IMR-90 (cell line): Measurements from ENCODE around the gene SFSWAP. TPM values are rescaled to one million over a fixed set of nuclear protein-coding genes. Genes with fewer than 3 reads are reported as not detected.

Source experiments
- ATAC-seq: fragments of 200-7000 bp; cut with Tn5 transposase; 2 replicates; pipeline ENCODE4 v1.9.1; 2020; ENCODE audit warnings: low read depth, mild to moderate bottlenecking, moderate library complexity
- BruUV-seq: library from RNA; stranded (reverse); fragments of 400-500 nt; replicated peaks from 2 replicates; lab custom pipeline; 2021; lab: Mats Ljungman, UMichigan
- CTCF ChIA-PET: fragments of 300-600 bp; formaldehyde crosslinking; extraction: SDS; loops from one replicate; lab custom pipeline; 2021; ENCODE audit warnings: antibody characterized with exemption; lab: Yijun Ruan, JAX
- POLR2A ChIA-PET: fragments of 300-600 bp; sonication (Branson Sonifier 250); formaldehyde crosslinking; loops from one replicate; lab custom pipeline; 2022; ENCODE audit warnings: antibody characterized with exemption; ENCODE audit not compliant: unreplicated experiment; lab: Charles Lee
- DNase-seq: peaks from one replicate; pipeline ENCODE4 v3.0.0; 2013
- H2AFZ ChIP-seq: replicated peaks from 2 replicates; pipeline ENCODE3; 2013; ENCODE audit warnings: low read length, mild to moderate bottlenecking; ENCODE audit not compliant: poor library complexity
- H2AK5ac ChIP-seq: 2 replicates; pipeline ENCODE4 v1.6.1; 2013; ENCODE audit warnings: low read depth, low read length, inconsistent platforms
- H2AK9ac ChIP-seq: replicated peaks from 2 replicates; pipeline ENCODE3; 2013; ENCODE audit warnings: mild to moderate bottlenecking, low read depth, low read length, moderate library complexity; ENCODE audit not compliant: poor library complexity
- H2BK120ac ChIP-seq: 2 replicates; pipeline ENCODE4 v1.6.1; 2013; ENCODE audit warnings: low read depth, low read length, inconsistent platforms
- H2BK15ac ChIP-seq: 3 replicates; pipeline ENCODE4 v1.6.1; 2013; ENCODE audit warnings: low read depth, low read length, inconsistent platforms
- H2BK20ac ChIP-seq: 2 replicates; pipeline ENCODE4 v1.6.1; 2013; ENCODE audit warnings: low read depth, mild to moderate bottlenecking, inconsistent platforms, low read length, moderate library complexity
- H2BK5ac ChIP-seq: 2 replicates; pipeline ENCODE4 v1.6.1; 2013; ENCODE audit warnings: mild to moderate bottlenecking, low read depth, low read length, inconsistent platforms; ENCODE audit not compliant: poor library complexity, severe bottlenecking
- H3K14ac ChIP-seq: replicated peaks from 2 replicates; pipeline ENCODE4 v1.6.1; 2013; ENCODE audit warnings: low read depth, low read length, inconsistent platforms
- H3K18ac ChIP-seq: 2 replicates; pipeline ENCODE4 v1.6.1; 2013; ENCODE audit warnings: low read depth, low read length, control low read depth
- H3K23ac ChIP-seq: 2 replicates; pipeline ENCODE4 v1.6.1; 2013; ENCODE audit warnings: low read depth, low read length, inconsistent platforms
- H3K27ac ChIP-seq: 2 replicates; pipeline ENCODE4 v1.5.1; 2013; ENCODE audit warnings: mild to moderate bottlenecking, control low read depth, low read length; ENCODE audit not compliant: insufficient read depth
- H3K27me3 ChIP-seq: 2 replicates; pipeline ENCODE4 v1.6.1; 2013; ENCODE audit warnings: low read length; ENCODE audit not compliant: control insufficient read depth, insufficient read depth
- H3K36me3 ChIP-seq: 2 replicates; pipeline ENCODE4 v1.6.1; 2013; ENCODE audit warnings: low read length, mixed read lengths; ENCODE audit not compliant: control insufficient read depth, insufficient read depth
- H3K4ac ChIP-seq: 2 replicates; pipeline ENCODE4 v1.6.1; 2013; ENCODE audit warnings: low read depth, low read length, inconsistent platforms
- H3K4me1 ChIP-seq: 2 replicates; pipeline ENCODE4 v1.6.1; 2013; ENCODE audit warnings: low read length, mixed read lengths; ENCODE audit not compliant: control insufficient read depth, insufficient read depth
- H3K4me2 ChIP-seq: 2 replicates; pipeline ENCODE4 v1.6.1; 2013; ENCODE audit warnings: low read depth, mild to moderate bottlenecking, control low read depth, low read length, moderate library complexity
- H3K4me3 ChIP-seq: 2 replicates; pipeline ENCODE4 v1.5.1; 2013; ENCODE audit warnings: low read depth, mild to moderate bottlenecking, control low read depth, low read length, moderate library complexity; ENCODE audit not compliant: insufficient read depth
- H3K56ac ChIP-seq: 2 replicates; pipeline ENCODE4 v1.6.1; 2013; ENCODE audit warnings: low read length, inconsistent platforms; ENCODE audit not compliant: insufficient read depth; ENCODE audit errors: extremely low read depth
- H3K79me1 ChIP-seq, 2 experiments: 2 replicates each; pipeline ENCODE4 v1.6.1; 2013; ENCODE audit warnings: low read length in 2 of 2, inconsistent platforms in 1 of 2, low read depth in 1 of 2
- H3K9ac ChIP-seq: 2 replicates; pipeline ENCODE4 v1.6.1; 2013; ENCODE audit warnings: low read depth, low read length, control low read depth
- H3K9me1 ChIP-seq: 2 replicates; pipeline ENCODE4 v1.6.1; 2013; ENCODE audit warnings: low read length, inconsistent platforms; ENCODE audit not compliant: insufficient read depth
- H3K9me3 ChIP-seq: 2 replicates; pipeline ENCODE4 v1.6.1; 2013; ENCODE audit warnings: low read length; ENCODE audit not compliant: control insufficient read depth, insufficient read depth
- H4K20me1 ChIP-seq: 2 replicates; pipeline ENCODE4 v1.6.1; 2013; ENCODE audit warnings: low read length, inconsistent platforms; ENCODE audit not compliant: insufficient read depth
- H4K5ac ChIP-seq: 2 replicates; pipeline ENCODE4 v1.6.1; 2013; ENCODE audit warnings: mild to moderate bottlenecking, low read depth, low read length, control low read depth
- H4K8ac ChIP-seq, 2 experiments: 2 replicates each; pipeline ENCODE4 v1.6.1; 2013; ENCODE audit warnings: low read depth in 2 of 2, low read length in 2 of 2, control low read depth in 1 of 2, inconsistent platforms in 1 of 2
- H4K91ac ChIP-seq: 2 replicates; pipeline ENCODE4 v1.6.1; 2013; ENCODE audit warnings: low read depth, low read length, inconsistent platforms; ENCODE audit not compliant: insufficient read depth
- RCOR1 ChIP-seq: IDR thresholded peaks from 2 replicates; pipeline ENCODE4 v1.6.1; 2012; ENCODE audit warnings: mild to moderate bottlenecking, low read length, improper control_type of control experiment; ENCODE audit not compliant: insufficient replicate concordance
- WGBS, 2 experiments: methylation state at CpG; one replicate each; pipeline versions ENCODE4 v1.1.5 to v1.1.7; 2013; ENCODE audit warnings: missing lambda C conversion rate in 2 of 2; ENCODE audit not compliant: insufficient read length in 1 of 2; ENCODE audit errors: extremely low coverage in 2 of 2; 5-methylcytosine and 5-hydroxymethylcytosine counted together
- dilution Hi-C: fragments of 300-500 bp; cut with HindIII; formaldehyde crosslinking; loops from one replicate; pipeline ENCODE4 v1.14.3; 2018; ENCODE audit warnings: low sequenced_read_pairs; ENCODE audit not compliant: unreplicated experiment
- in situ Hi-C: fragments of 300-500 bp; cut with MboI; formaldehyde crosslinking; loops from 3 replicates; pipeline ENCODE4 v1.14.3; 2019; ENCODE audit warnings: low sequenced_read_pairs, inconsistent platforms, mixed read lengths
- intact Hi-C: fragments of 100-400 bp; cut with micrococcal nuclease; formaldehyde crosslinking; loops from 2 replicates; pipeline ENCODE4 v1.10.0; 2022
- polyA plus RNA-seq, 3 experiments: library from polyadenylated mRNA; depleted of rRNA; stranded (reverse); fragments of >200 nt; gene quantifications; 2 replicates each; pipeline ENCODE4 v1.2.3, GENCODE V29; 2012; ENCODE audit warnings: low replicate concordance in 1 of 3
- total RNA-seq: library from RNA; depleted of rRNA; stranded (reverse); fragments of >200 nt; gene quantifications from 2 replicates; pipeline ENCODE4 v1.2.3, GENCODE V29; 2012

SFSWAP gene
- total and polyA plus RNA-seq, 2 of the 4 experiments (the other 2 are of a cell fraction): 19.7 to 22.4 TPM

- no peak overlapping the region for H3K18ac ChIP-seq
- H3K79me1 ChIP-seq: peaks cover 8 to 30% of the 10 kb centered on the region in 2 experiments; a peak in 3 of 4 replicates
- H3K9ac ChIP-seq: no peak overlapping the region
- H3K4me2 ChIP-seq: no peak overlapping the region
- no peak overlapping the region for H2AK9ac ChIP-seq
- no peaks in the 10 kb centered on the region for H3K4me1 ChIP-seq
- no peak overlapping the region for H2BK120ac ChIP-seq
- H3K4me3 ChIP-seq: no peak overlapping the region
- H4K20me1 ChIP-seq: no peaks in the 10 kb centered on the region; the same call in 1 of the 2 replicates
- H2BK15ac ChIP-seq: no peak overlapping the region
- no peak overlapping the region for H3K23ac ChIP-seq
- H3K56ac ChIP-seq: no peak overlapping the region
- no peak overlapping the region for H4K91ac ChIP-seq
- POLR2A ChIA-PET: interaction anchor here (0.6 kb wide), 1 partner anchor 17 kb away, joined by 3 read pairs; no protein-coding TSS in a partner anchor
- H2BK20ac ChIP-seq: no peak overlapping the region
- no peak overlapping the region for H4K8ac ChIP-seq
- CTCF ChIA-PET: interaction anchor here (0.8 to 1.0 kb wide), 2 partner anchors 10 to 19 kb away, joined by 3 to 5 read pairs; no protein-coding TSS in a partner anchor
- H3K9me1 ChIP-seq: peaks cover 2% of the 10 kb centered on the region; the same call in 1 of the 2 replicates
- dilution Hi-C loops: no loop called here
- H2AFZ ChIP-seq: no peak overlapping the region
- no peak overlapping the region for H3K4ac ChIP-seq
- H2BK5ac ChIP-seq: no peak overlapping the region
- intact Hi-C loops: no loop called here
- H3K9me3 ChIP-seq: no peaks in the 10 kb centered on the region
- WGBS, 2 experiments: 100% methylated on average over 1 of the region's 7 CpGs; no CpG with 5 or more reads in 1 of the 2 experiments
- H3K14ac ChIP-seq: no peak overlapping the region
- peaks cover 42% of the 10 kb centered on the region for H3K36me3 ChIP-seq
- no peak overlapping the region for H4K5ac ChIP-seq
- in situ Hi-C loops: no loop called here
- H2AK5ac ChIP-seq: no peak overlapping the region
- DNase-seq (no peak), ATAC-seq (no peak)
- no peak for TF ChIP-seq RCOR1
- H3K27ac ChIP-seq: no peak overlapping the region
- H3K27me3 ChIP-seq: no peaks in the 10 kb centered on the region
- no TSS peak for BruUV-seq
These were observed 34.8 kb downstream of the SFSWAP start for GRCh38 chr12:131745706-131746105.
